VCaP (cell line): ENCODE measurements around the gene PLEKHJ1.

ENCODE experiments used
- H3K27ac ChIP-seq: fragments of 450-650 bp; 2 replicates; pipeline ENCODE4 v1.5.1; 2017
- CTCF ChIP-seq: fragments of 450-650 bp; conservative IDR thresholded peaks from 2 replicates; pipeline ENCODE4 v1.5.1; 2017; ENCODE audit warnings: mild to moderate bottlenecking, moderate library complexity

PLEKHJ1 gene

GRCh38 chr19:2249880-2250765, 14.0 kb upstream of the PLEKHJ1 start:
- no peak for TF ChIP-seq CTCF
- no peak overlapping the region for H3K27ac ChIP-seq

DNA sequence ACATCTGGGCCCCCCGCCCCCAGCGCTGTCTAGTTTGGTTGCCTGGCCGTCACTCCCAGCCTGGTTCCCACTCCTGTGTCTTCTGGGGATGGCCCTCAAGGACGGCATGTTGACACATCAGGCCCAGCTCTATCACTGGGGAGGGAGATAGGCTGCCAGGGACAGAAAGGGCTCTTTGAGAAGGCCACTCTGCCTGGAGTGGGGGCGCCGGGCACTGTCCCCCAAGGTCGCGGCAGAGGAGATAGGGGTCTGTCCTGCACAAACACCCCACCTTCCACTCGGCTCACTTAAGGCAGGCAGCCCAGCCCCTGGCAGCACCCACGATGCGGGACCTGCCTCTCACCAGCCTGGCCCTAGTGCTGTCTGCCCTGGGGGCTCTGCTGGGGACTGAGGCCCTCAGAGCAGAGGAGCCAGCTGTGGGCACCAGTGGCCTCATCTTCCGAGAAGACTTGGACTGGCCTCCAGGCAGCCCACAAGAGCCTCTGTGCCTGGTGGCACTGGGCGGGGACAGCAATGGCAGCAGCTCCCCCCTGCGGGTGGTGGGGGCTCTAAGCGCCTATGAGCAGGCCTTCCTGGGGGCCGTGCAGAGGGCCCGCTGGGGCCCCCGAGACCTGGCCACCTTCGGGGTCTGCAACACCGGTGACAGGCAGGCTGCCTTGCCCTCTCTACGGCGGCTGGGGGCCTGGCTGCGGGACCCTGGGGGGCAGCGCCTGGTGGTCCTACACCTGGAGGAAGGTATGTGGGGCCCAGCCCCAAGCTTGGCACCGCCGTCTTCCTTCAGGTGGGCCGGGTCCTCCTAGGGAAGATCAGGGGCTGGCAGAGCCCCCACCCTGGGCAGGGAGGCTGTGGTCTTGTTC, 13.1 kb upstream of the PLEKHJ1 start, which contains the start of gene AMH:
TSS of gene AMH (plus strand) at position 314 of the 857 bp plus-strand sequence. CDS start at position 324, 10 bp downstream.
- TF ChIP-seq CTCF = no peak
- no peak within 1 kb of the TSS for H3K27ac ChIP-seq

DNA sequence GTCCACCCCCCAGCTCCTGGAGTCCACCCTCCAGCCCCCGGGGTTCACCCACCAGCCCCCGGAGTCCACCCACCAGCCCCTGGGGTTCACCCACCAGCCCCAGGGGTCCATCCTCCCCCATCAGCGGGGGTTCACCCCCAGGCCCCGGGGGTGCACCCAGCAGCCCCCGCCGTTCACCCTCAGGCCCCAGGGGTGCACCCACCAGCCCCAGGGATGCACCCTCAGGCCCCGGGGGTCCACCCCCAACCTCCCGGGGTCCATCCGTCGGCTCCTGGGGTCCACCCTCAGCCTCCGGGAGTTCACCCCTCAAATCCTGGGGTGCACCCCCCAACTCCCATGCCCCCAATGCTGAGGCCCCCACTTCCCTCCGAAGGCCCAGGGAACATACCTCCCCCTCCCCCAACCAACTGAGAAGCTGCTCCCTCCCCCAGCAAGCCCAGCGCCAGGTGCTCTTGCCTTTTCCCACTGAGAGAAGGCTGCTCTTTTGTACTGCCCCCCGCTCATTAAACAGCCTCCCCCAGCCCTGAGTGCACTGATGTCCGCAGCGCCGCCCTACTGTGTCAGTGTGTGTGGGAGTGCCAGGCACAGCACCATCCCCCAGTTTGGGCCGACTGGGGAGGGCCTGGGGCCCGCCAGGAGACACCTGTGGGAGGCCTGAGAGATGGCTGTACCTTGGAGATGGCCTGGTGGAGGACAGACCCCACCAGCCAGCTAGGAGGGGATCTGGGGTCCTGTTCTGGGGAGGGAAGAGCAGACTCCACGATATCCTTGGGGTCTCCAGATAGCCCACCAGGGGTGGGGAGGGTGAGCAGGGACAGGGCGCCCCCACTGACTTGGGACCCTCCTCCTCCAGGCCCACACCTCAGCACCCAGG, 12.2 kb upstream of the PLEKHJ1 start:
- no peak overlapping the region for H3K27ac ChIP-seq
- TF ChIP-seq CTCF = no peak

GRCh38 chr19:2247433-2248101, 11.4 kb upstream of the PLEKHJ1 start:
- TF ChIP-seq CTCF = no peak
- H3K27ac ChIP-seq = peak overlapping the region; percentile 67

GRCh38 chr19:2246801-2247361, 10.8 kb upstream of the PLEKHJ1 start:
- no peak for TF ChIP-seq CTCF
- peak overlapping the region; percentile 67 for H3K27ac ChIP-seq

GRCh38 chr19:2246014-2246620, 10.0 kb upstream of the PLEKHJ1 start:
- TF ChIP-seq CTCF = no peak
- H3K27ac ChIP-seq = peak overlapping the region; percentile 67
